ENCODE data around the gene ATP2A2. TPM values are rescaled to one million over a fixed set of nuclear protein-coding genes. Genes with fewer than 3 reads are reported as not detected.

The ATP2A2 gene
- total RNA-seq, 1 donor from 2014 or later, result 99.5 TPM

GRCh38 chr12:110277530-110278254 lies 3.4 kb upstream of the ATP2A2 start:
- H3K27me3 ChIP-seq, result no peaks in the 10 kb centered on the region
- peaks cover 11% of the 10 kb centered on the region for H3K79me2 ChIP-seq (ENCODE audit: low read depth)
- Mint-ChIP-seq H3K27ac (no peak overlapping the region), H3K36me3 (peaks cover 11% of the 10 kb centered on the region), H3K4me1 (peaks cover 27% of the 10 kb centered on the region), H3K9me3 (no peaks in the 10 kb centered on the region), H3K27me3 (ENCODE audit: insufficient read depth, low read depth) (peaks cover 5% of the 10 kb centered on the region), H3K4me3 (peak overlapping the region; percentile 21)
- no peaks in the 10 kb centered on the region for H3K9me3 ChIP-seq (ENCODE audit: low read depth)
- H3K9ac ChIP-seq, result no peak overlapping the region
- H4K20me1 ChIP-seq (ENCODE audit: low read depth), result peaks cover 4% of the 10 kb centered on the region
- no peak overlapping the region for H2AFZ ChIP-seq (replicated peaks)
- peaks cover 10% of the 10 kb centered on the region for H3K4me1 ChIP-seq
- no peak for TF ChIP-seq EZH2 (IDR thresholded peaks at IDR 0.05)
- TF ChIP-seq CTCF (IDR thresholded peaks at IDR 0.05), result no peak
- TF ChIP-seq EZH2phosphoT487 (IDR thresholded peaks at IDR 0.05), result no peak
- DNase-seq (ENCODE audit: low spot score), result no peak
- H3K4me2 ChIP-seq, result no peak overlapping the region
- peaks cover 33% of the 10 kb centered on the region for H3F3A ChIP-seq (ENCODE audit: low read depth)
- no peak overlapping the region for H3K4me3 ChIP-seq
- peaks cover under 1% of the 10 kb centered on the region for H3K36me3 ChIP-seq
- no peak overlapping the region for H3K27ac ChIP-seq

DNA sequence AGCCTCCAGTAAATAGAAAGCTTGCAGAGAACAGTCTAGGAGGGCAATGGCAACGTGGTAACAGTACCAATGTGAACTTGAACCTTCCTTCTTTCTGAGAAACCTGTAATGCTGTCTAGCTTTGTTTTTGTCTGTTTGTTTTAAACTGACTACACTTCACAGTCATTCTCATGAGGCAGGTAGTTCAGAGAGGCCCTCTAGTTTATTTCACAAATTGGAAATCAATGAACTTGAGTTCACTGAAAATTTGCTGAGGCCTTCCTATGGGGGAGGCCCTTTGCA lies 2.9 kb upstream of the ATP2A2 start:
- Histone ChIP-seq H3K4me2 (no peak overlapping the region), H3K27ac (no peak overlapping the region), H3K9me3 (ENCODE audit: low read depth) (no peaks in the 10 kb centered on the region), H2AFZ (replicated peaks) (no peak overlapping the region), H3K9ac (no peak overlapping the region), H3K36me3 (peaks cover 5% of the 10 kb centered on the region), H4K20me1 (ENCODE audit: low read depth) (peaks cover 9% of the 10 kb centered on the region), H3K4me3 (no peak overlapping the region), H3K4me1 (peaks cover 15% of the 10 kb centered on the region), H3K27me3 (no peaks in the 10 kb centered on the region), H3K79me2 (ENCODE audit: low read depth) (peaks cover 16% of the 10 kb centered on the region), H3F3A (ENCODE audit: low read depth) (peaks cover 35% of the 10 kb centered on the region)
- peak overlapping the region; percentile 49 for H3K4me3 Mint-ChIP-seq
- H3K9me3 Mint-ChIP-seq, result no peaks in the 10 kb centered on the region
- peaks cover 5% of the 10 kb centered on the region for H3K27me3 Mint-ChIP-seq (ENCODE audit: insufficient read depth, low read depth)
- H3K27ac Mint-ChIP-seq, result no peak overlapping the region
- H3K4me1 Mint-ChIP-seq, result peaks cover 32% of the 10 kb centered on the region
- TF ChIP-seq EZH2 (IDR thresholded peaks at IDR 0.05) (no peak), EZH2phosphoT487 (IDR thresholded peaks at IDR 0.05) (no peak), CTCF (IDR thresholded peaks at IDR 0.05) (no peak)
- no peak for DNase-seq (ENCODE audit: low spot score)
- H3K36me3 Mint-ChIP-seq, result peaks cover 13% of the 10 kb centered on the region

- H3K27me3 Mint-ChIP-seq (ENCODE audit: insufficient read depth, low read depth), result peaks cover 5% of the 10 kb centered on the region
- TF ChIP-seq EZH2phosphoT487 (IDR thresholded peaks at IDR 0.05), result no peak
- TF ChIP-seq EZH2 (IDR thresholded peaks at IDR 0.05), result no peak
- TF ChIP-seq CTCF (IDR thresholded peaks at IDR 0.05), result no peak
- H3K27ac Mint-ChIP-seq, result peak overlapping the region; percentile 93
- Histone ChIP-seq H3K9me3 (ENCODE audit: low read depth) (no peaks in the 10 kb centered on the region), H3K9ac (no peak overlapping the region), H3K27ac (no peak overlapping the region), H3F3A (ENCODE audit: low read depth) (peaks cover 35% of the 10 kb centered on the region), H2AFZ (replicated peaks) (no peak overlapping the region), H3K27me3 (no peaks in the 10 kb centered on the region), H3K36me3 (peaks cover 8% of the 10 kb centered on the region), H3K4me1 (peaks cover 31% of the 10 kb centered on the region), H4K20me1 (ENCODE audit: low read depth) (peaks cover 25% of the 10 kb centered on the region), H3K4me2 (peak overlapping the region; percentile 89), H3K79me2 (ENCODE audit: low read depth) (peaks cover 32% of the 10 kb centered on the region), H3K4me3 (peak overlapping the region; percentile 88)
- peak; percentile 27 for DNase-seq (ENCODE audit: low spot score)
- peaks cover 46% of the 10 kb centered on the region for H3K4me1 Mint-ChIP-seq
- H3K9me3 Mint-ChIP-seq, result no peaks in the 10 kb centered on the region
- peaks cover 17% of the 10 kb centered on the region for H3K36me3 Mint-ChIP-seq
- H3K4me3 Mint-ChIP-seq, result peak overlapping the region; percentile 87
Measured at GRCh38 chr12:110279566-110280375, 1.3 kb upstream of the ATP2A2 start.

All from neural progenitor cell (in vitro differentiated cells).